HCT116 (cell line): ENCODE data around the gene HOXB1. TPM values are rescaled to one million over a fixed set of nuclear protein-coding genes. Genes with fewer than 3 reads are reported as not detected.

ENCODE experiments used
- ATAC-seq: fragments of 200-7000 bp; cut with Tn5 transposase; 2 replicates; pipeline ENCODE4 v1.9.1; 2020; ENCODE audit warnings: mild to moderate bottlenecking, moderate library complexity
- BruUV-seq: library from RNA; stranded (reverse); fragments of 400-500 nt; replicated peaks from 2 replicates; lab custom pipeline; 2021; lab: Mats Ljungman, UMichigan
- CTCF ChIA-PET: fragments of 300-600 bp; sonication (Branson Sonifier 250); formaldehyde crosslinking; loops from one replicate; lab custom pipeline; 2021; ENCODE audit warnings: antibody characterized with exemption; lab: Charles Lee
- POLR2A ChIA-PET: fragments of 300-600, 350-600 bp; sonication (Branson Sonifier 250); formaldehyde crosslinking; loops from one replicate; lab custom pipeline; 2021; ENCODE audit warnings: antibody characterized with exemption; lab: Charles Lee
- RAD21 ChIA-PET, 2 experiments: fragments of 300-600 bp; sonication (Branson Sonifier 250); formaldehyde crosslinking; loops; one replicate each; lab custom pipeline; 2023; ENCODE audit warnings: low total read pairs in 2 of 2; ENCODE audit not compliant: uncharacterized antibody in 2 of 2, unreplicated experiment in 2 of 2, low non-redundant PET in 1 of 2; lab: Charles Lee
- DNase-seq: peaks from one replicate; pipeline ENCODE4 v3.0.0-alpha.2; 2010; ENCODE audit warnings: low read depth, low spot score
- H2AFZ ChIP-seq: fragments of 200-600 bp; shearing (Covaris generic), sonication (generic); 2 replicates; pipeline ENCODE4 v1.6.1; 2017; ENCODE audit warnings: low read depth, mixed run types, mixed read lengths, antibody characterized with exemption, low read length; ENCODE audit not compliant: poor library complexity, severe bottlenecking
- H3K27ac ChIP-seq: 2 replicates; pipeline ENCODE4 v1.5.1; 2012; ENCODE audit warnings: low read depth, low read length
- H3K27me3 ChIP-seq: fragments of 200-600 bp; sonication (generic); 2 replicates; pipeline ENCODE4 v1.6.1; 2016; ENCODE audit warnings: mixed run types, low read length, mixed read lengths; ENCODE audit not compliant: insufficient read depth
- H3K36me3 ChIP-seq, 2 experiments: fragments of 200-500 bp in 1 of 2; fragments of 200-600 bp in 1 of 2; sonication (Bioruptor generic) in 1 of 2; sonication (generic) in 1 of 2; 2 replicates each; pipeline versions ENCODE4 v1.5.1 to v1.6.1; 2014 to 2016; ENCODE audit warnings: low read length in 2 of 2, inconsistent platforms in 1 of 2, mixed read lengths in 1 of 2, mixed run types in 1 of 2; ENCODE audit not compliant: insufficient read depth in 2 of 2, control insufficient read depth in 1 of 2
- H3K4me1 ChIP-seq, 2 experiments: fragments of 200-600 bp in 1 of 2; sonication (generic) in 1 of 2; 2 replicates each; pipeline versions ENCODE4 v1.5.1 to v1.6.1; 2012 to 2017; ENCODE audit warnings: low read length in 2 of 2, inconsistent platforms in 1 of 2, mild to moderate bottlenecking in 1 of 2, mixed read lengths in 1 of 2, mixed run types in 1 of 2, moderate library complexity in 1 of 2; ENCODE audit not compliant: insufficient read depth in 2 of 2, control insufficient read depth in 1 of 2
- H3K4me2 ChIP-seq: fragments of 200-600 bp; sonication (generic); 2 replicates; pipeline ENCODE4 v1.6.1; 2017; ENCODE audit warnings: mixed run types, low read length, mixed read lengths
- H3K4me3 ChIP-seq, 2 experiments: fragments of 200-600 bp in 1 of 2; sonication (generic) in 1 of 2; replicated peaks in 1 of 2; 2 replicates each; pipeline ENCODE4 v1.5.1; 2011 to 2016; ENCODE audit warnings: low read length in 2 of 2, control low read depth in 1 of 2, low read depth in 1 of 2, mild to moderate bottlenecking in 1 of 2, mixed read lengths in 1 of 2, mixed run types in 1 of 2
- H3K79me2 ChIP-seq: fragments of 200-600 bp; sonication (generic); 2 replicates; pipeline ENCODE4 v1.6.1; 2017; ENCODE audit warnings: mild to moderate bottlenecking, mixed run types, low read length, moderate library complexity, mixed read lengths; ENCODE audit not compliant: insufficient read depth
- H3K9ac ChIP-seq: fragments of 200-600 bp; sonication (generic); 2 replicates; pipeline ENCODE4 v1.6.1; 2016; ENCODE audit warnings: low read length, mixed read lengths
- H3K9me2 ChIP-seq: fragments of 200-600 bp; sonication (generic), shearing (Covaris generic); 2 replicates; pipeline ENCODE4 v1.6.1; 2017; ENCODE audit warnings: mixed run types, mild to moderate bottlenecking, moderate library complexity; ENCODE audit not compliant: insufficient read depth
- H3K9me3 ChIP-seq, 2 experiments: fragments of 200-500 bp in 1 of 2; fragments of 200-600 bp in 1 of 2; sonication (Bioruptor generic) in 1 of 2; sonication (generic) in 1 of 2; 2 replicates each; pipeline ENCODE4 v1.6.1; 2014 to 2017; ENCODE audit warnings: low read length in 2 of 2, mixed read lengths in 2 of 2, inconsistent platforms in 1 of 2, low read depth in 1 of 2, mild to moderate bottlenecking in 1 of 2, mixed run types in 1 of 2, moderate library complexity in 1 of 2; ENCODE audit not compliant: control insufficient read depth in 1 of 2, insufficient read depth in 1 of 2
- H4K20me1 ChIP-seq: fragments of 200-600 bp; sonication (generic), shearing (Covaris generic); 2 replicates; pipeline ENCODE4 v1.6.1; 2017; ENCODE audit warnings: mixed run types, mild to moderate bottlenecking, moderate library complexity; ENCODE audit not compliant: insufficient read depth
- ELF1 ChIP-seq: IDR thresholded peaks from 2 replicates; pipeline ENCODE4 v1.6.1; 2012; ENCODE audit warnings: low read depth, borderline replicate concordance
- FOSL1 ChIP-seq: IDR thresholded peaks from 2 replicates; pipeline ENCODE4 v1.6.1; 2012; ENCODE audit warnings: low read depth
- JUND ChIP-seq: IDR thresholded peaks from 2 replicates; pipeline ENCODE4 v1.6.1; 2012
- TCF7L2 ChIP-seq: IDR thresholded peaks from 2 replicates; pipeline ENCODE4 v1.7.0; 2011; ENCODE audit warnings: borderline replicate concordance, inconsistent platforms; ENCODE audit not compliant: insufficient read depth, insufficient read length; ENCODE audit errors: extremely low read depth
- intact Hi-C: fragments of 100-400 bp; cut with micrococcal nuclease; formaldehyde crosslinking; loops from 2 replicates; pipeline ENCODE4 v1.10.0; 2022
- total RNA-seq: library from RNA; stranded (reverse); gene quantifications from one replicate; pipeline ENCODE4 v1.2.1, GENCODE V29; 2021; ENCODE audit not compliant: unreplicated experiment
- TF ChIP-seq, protein P1 (sequence below): IDR thresholded peaks from 2 replicates; pipeline ENCODE4 v1.6.1; 2012; ENCODE audit warnings: low read depth
- TF ChIP-seq, protein P2 (sequence below): IDR thresholded peaks from 2 replicates; pipeline ENCODE4 v1.6.1; 2011; ENCODE audit warnings: mild to moderate bottlenecking, low read length, moderate library complexity; ENCODE audit not compliant: insufficient replicate concordance; ENCODE audit errors: extremely low read depth

Gene HOXB1
- total RNA-seq, 1 experiment from 2014 or later, result not detected

DNA sequence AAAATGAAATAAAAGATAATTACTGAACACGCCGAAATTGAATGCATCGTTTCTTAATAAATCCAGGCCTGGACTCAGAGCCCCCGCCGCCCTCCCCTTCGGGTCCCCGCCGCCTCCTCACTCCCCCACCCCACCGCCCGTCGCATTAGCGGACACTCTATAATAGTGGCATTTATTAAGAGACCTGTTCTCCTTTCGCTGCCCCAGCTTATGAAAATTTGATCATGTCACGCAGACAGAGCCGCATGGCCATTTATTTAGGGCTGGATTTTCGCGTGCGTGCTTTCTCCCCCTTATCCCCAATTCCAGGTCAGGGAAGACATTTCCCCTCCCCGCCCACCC lies 20.4 kb upstream of the HOXB1 start (continued):
- TF ChIP-seq TCF7L2, result no peak
- no peak for TF ChIP-seq FOSL1
- TF ChIP-seq JUND, result no peak

DNA sequence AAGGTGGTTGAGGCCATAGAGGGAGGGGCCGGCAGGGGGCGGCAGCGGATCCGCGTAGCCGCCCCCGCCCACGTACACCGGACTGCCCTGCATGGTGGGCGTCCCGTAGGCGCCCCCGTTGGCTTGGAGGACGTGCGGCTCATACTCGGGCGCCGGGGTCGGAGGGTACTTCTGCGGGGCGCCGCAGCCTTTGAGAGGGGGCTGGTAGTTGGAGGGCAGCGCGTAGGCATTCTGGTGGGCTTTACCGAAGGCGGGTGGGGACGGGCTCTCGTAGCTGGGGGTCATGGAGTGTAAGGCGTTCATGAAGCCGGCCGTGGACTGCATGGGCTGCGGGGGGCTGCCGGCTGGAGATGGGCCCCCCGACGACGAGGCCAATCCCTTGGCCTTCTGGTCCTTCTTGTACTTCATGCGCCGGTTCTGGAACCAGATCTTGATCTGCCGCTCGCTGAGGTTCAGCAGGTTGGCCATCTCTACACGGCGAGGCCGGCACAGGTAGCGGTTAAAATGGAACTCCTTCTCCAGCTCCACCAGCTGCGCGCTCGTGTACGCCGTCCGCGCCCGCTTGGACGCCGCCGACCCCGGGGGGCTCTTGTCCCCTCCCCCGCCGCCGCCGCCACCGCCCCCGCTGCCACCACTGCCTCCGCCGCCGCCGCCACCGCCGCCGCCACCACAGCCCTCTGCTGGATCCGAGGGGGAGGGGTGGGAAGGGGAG lies 19.8 kb upstream of the HOXB1 start:
- Histone ChIP-seq H3K9me2 (no peaks in the 10 kb centered on the region), H3K4me1 (no peaks in the 10 kb centered on the region), H3K27ac (no peak overlapping the region), H3K36me3 (peaks cover 0 to 4% of the 10 kb centered on the region in 2 experiments; a peak in 1 of 4 replicates), H4K20me1 (no peaks in the 10 kb centered on the region), H3K4me2 (no peak overlapping the region), H3K4me3 (no peak overlapping the region), H3K9ac (no peak overlapping the region), H3K27me3 (no peaks in the 10 kb centered on the region), H3K79me2 (no peaks in the 10 kb centered on the region), H2AFZ (no peak overlapping the region), H3K9me3 (no peaks in the 10 kb centered on the region)
- intact Hi-C loops, result no loop called here
- no TSS peak for BruUV-seq
- TF ChIP-seq ELF1, result no peak
- TF ChIP-seq, protein P1, sequence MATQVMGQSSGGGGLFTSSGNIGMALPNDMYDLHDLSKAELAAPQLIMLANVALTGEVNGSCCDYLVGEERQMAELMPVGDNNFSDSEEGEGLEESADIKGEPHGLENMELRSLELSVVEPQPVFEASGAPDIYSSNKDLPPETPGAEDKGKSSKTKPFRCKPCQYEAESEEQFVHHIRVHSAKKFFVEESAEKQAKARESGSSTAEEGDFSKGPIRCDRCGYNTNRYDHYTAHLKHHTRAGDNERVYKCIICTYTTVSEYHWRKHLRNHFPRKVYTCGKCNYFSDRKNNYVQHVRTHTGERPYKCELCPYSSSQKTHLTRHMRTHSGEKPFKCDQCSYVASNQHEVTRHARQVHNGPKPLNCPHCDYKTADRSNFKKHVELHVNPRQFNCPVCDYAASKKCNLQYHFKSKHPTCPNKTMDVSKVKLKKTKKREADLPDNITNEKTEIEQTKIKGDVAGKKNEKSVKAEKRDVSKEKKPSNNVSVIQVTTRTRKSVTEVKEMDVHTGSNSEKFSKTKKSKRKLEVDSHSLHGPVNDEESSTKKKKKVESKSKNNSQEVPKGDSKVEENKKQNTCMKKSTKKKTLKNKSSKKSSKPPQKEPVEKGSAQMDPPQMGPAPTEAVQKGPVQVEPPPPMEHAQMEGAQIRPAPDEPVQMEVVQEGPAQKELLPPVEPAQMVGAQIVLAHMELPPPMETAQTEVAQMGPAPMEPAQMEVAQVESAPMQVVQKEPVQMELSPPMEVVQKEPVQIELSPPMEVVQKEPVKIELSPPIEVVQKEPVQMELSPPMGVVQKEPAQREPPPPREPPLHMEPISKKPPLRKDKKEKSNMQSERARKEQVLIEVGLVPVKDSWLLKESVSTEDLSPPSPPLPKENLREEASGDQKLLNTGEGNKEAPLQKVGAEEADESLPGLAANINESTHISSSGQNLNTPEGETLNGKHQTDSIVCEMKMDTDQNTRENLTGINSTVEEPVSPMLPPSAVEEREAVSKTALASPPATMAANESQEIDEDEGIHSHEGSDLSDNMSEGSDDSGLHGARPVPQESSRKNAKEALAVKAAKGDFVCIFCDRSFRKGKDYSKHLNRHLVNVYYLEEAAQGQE, result no peak
- TF ChIP-seq, protein P2, sequence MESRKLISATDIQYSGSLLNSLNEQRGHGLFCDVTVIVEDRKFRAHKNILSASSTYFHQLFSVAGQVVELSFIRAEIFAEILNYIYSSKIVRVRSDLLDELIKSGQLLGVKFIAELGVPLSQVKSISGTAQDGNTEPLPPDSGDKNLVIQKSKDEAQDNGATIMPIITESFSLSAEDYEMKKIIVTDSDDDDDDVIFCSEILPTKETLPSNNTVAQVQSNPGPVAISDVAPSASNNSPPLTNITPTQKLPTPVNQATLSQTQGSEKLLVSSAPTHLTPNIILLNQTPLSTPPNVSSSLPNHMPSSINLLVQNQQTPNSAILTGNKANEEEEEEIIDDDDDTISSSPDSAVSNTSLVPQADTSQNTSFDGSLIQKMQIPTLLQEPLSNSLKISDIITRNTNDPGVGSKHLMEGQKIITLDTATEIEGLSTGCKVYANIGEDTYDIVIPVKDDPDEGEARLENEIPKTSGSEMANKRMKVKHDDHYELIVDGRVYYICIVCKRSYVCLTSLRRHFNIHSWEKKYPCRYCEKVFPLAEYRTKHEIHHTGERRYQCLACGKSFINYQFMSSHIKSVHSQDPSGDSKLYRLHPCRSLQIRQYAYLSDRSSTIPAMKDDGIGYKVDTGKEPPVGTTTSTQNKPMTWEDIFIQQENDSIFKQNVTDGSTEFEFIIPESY, result no peak
- no peak for ATAC-seq
- ChIA-PET CTCF (no interaction called here), POLR2A (no interaction called here), RAD21 (no interaction called here)
- DNase-seq, result no peak
